Left colon (tissue), 2 donors: ENCODE results near the gene TYW1. TPM values are rescaled to one million over a fixed set of nuclear protein-coding genes. Genes with fewer than 3 reads are reported as not detected.
"Not testable (repeated sequence)": the region's sequence is repeated elsewhere in the genome, so short reads cannot be mapped to it uniquely, and the experiment has no call there.

Experiments
- ATAC-seq: fragments of 200-7000 bp; cut with Tn5 transposase; one replicate; pipeline ENCODE4 v1.9.1; 2020; ENCODE audit warnings: mild to moderate bottlenecking, moderate library complexity
- DNase-seq, 2 donors: peaks; one replicate each; pipeline ENCODE4 v3.0.0-alpha.2; 2020
- intact Hi-C, 2 donors: fragments of 100-400 bp; cut with DNase I in 1 of 2; cut with micrococcal nuclease in 1 of 2; formaldehyde crosslinking; loops; one replicate each; pipeline versions ENCODE4 v1.11.2 to v1.14.0; 2022; cut with DNase I, micrococcal nuclease
- total RNA-seq, 2 donors: library from RNA; stranded (reverse); fragmentation: NEBNext Ultra II Directional; extraction: Animal tissue kit (Norgen Biotek cat#: 25700); gene quantifications; one replicate each; pipeline ENCODE4 v1.2.1, GENCODE V29; 2021
- donor health status: DM: no; HTN: no; CAD: no.
- donor health status: DM: yes; HTN: yes; CAD: no.

Gene TYW1
- total RNA-seq, 2 donors from 2014 or later = 16.1 to 17.9 TPM

DNA sequence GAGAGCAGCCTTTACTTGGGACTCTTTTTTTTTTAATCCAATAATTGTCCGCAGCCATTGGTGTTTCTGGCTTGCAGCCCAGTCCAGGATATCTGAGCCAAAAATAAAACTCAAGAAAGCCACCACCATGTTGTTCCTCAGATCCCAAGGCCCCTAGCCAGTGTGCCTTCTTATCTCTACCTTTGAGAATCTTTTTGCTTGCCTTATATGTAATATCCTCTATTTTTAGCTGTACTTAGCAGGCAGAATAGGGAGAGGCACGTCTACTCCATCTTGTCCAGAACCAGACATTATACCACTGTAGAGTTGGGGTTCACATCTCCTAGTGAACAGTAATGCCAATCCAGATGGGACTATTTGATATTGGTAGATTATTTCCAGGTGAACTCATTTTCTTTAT lies 209.1 kb downstream of the TYW1 start:
- ATAC-seq, DNase-seq, intact Hi-C loops: not testable (repeated sequence)

DNA sequence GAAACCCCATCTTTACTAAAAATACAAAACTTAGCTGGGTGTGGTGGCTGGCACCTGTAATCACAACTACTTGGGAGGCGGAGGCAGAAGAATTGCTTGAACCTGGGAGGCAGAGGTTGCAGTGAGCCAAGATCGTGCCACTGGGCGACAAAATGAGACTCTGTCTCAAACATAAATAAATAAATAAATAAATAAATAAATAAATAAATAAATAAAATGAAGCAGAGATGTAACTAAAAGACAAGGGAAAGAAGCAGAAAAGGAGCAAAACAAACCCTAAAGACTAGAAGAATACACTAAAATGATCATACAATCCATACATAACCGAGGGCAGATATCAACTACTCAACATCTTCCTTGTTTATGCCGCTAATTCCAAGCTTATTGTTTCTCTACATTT lies 209.8 kb downstream of the TYW1 start:
- intact Hi-C loops = no loop called here
- DNase-seq (no peak), ATAC-seq (no peak)

DNA sequence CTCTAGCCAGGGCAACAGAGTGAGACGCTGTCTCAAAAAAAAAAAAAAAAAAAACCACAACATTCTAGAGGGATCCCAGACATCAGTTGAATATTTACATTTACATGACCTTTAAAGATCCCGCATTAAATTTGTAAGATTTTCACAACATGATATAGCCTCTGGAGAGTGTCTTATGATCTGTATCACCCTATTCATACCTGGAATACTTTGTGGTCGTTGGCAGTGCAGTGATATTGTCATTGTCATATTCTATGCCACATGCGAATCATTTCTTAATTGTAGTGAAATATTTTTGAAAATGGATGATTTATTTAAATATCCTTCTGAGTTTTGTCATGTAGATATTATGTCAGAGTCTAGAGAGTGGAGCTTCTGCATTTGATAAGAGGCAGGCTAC lies 212.0 kb downstream of the TYW1 start:
- DNase-seq, ATAC-seq, intact Hi-C loops: not testable (repeated sequence)

- ATAC-seq = no peak
Measured at GRCh38 chr7:67209256-67209655, 212.6 kb downstream of the TYW1 start.

DNA sequence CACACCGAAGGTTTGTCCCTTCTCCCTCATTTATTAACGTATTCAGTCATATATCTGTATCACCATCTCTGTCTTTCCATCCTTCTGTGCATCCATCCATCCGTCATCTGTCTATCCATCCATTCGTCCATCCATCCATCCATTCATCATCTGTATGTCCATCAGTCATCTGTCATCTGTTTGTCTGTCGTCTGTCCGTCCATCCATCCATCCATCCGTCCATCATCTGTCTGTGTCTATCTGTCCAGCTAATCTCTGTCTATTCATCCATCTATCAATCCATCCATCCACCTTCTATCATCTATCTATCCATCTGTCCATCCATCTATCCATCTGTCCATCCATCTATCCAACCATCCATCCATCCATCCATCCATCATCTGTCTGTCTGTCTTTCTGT lies 213.9 kb downstream of the TYW1 start:
- ATAC-seq = no peak
- DNase-seq = no peak
- intact Hi-C loops = no loop called here

More at GRCh38 chr7:67209256-67209655, 212.6 kb downstream of the TYW1 start:
- intact Hi-C loops = no loop called here
- no peak for DNase-seq

DNA sequence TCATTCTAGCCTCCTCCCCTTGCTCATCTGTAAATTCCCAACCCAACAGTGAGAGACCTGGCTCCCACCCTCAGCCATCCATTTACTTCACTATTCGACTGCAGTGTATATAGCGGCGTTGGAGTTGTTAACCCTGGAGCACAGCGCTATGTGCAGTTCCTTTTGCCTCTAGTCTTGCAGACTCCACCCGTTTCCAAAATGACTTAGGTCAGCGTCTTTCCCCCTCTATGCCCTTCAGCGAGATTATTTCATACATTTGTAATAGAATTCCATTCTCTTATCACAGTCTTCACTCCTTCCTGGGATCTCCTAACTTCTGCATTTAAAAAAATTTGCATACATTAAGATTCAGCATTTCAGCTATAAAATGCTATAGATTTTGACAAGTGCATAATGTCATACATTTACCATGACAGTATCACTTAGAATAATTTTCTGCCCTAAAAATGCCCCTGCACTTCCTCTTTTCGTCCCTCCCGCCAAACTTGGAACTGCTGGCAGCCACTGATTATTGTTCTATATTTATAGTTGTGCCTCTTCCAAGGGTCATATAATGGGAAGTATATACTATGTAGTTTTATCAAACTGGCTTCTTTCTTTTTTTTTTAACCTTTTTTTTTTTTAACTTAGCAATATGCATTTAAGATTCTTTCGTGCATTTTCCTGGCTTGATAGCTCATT lies 215.2 kb downstream of the TYW1 start:
- intact Hi-C loops, DNase-seq: not testable (repeated sequence)
- peak; percentile 48 for ATAC-seq

DNA sequence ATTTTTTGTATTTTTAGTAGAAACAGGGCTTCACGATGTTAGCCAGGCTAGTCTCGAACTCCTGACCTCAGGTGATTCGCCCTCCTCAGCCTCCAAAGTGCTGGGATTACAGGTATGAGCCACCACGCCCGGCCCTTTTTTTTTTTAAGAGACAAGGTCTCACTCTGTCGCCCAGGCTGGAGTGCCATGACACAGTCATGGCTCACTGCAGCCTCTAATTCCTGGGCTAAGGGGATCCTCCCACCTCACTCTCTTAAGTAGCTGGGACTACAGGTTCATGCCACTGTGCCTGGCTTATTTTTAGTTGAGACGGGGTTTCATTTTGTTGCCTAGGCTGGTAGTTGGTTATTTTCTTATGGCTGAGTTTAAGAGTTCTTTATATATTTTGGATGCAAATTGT lies 216.4 kb downstream of the TYW1 start:
- DNase-seq, ATAC-seq, intact Hi-C loops: not testable (repeated sequence)

- intact Hi-C loops, DNase-seq, ATAC-seq: not testable (repeated sequence)
Measured at GRCh38 chr7:67223551-67223950, 226.9 kb downstream of the TYW1 start.

DNA sequence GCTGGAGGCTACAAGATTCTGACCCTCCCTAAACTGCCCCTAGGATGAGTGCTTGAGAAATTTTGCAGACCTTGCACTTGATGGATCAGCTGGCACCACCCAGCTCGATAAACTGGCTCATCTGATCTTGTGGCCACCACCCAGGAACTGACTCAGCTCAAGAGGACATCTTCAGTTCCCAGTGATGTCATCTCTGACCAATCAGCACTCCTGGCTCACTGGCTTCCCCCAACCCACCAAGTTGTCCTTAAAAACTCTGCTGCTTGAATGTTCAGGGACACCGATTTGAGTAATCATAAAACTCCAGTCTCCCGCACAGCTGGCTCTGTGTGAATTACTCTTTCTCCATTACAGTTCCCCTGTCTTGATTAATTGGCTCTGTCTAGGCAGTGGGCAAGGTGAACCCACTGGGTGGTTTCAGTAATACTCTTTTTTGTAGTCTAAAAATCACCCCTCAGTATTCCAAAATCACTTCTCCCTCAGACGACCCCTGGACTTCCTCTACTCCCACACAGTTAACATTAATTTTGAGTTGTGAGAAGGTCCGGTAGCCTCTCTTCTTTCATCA lies 229.8 kb downstream of the TYW1 start:
- ATAC-seq, intact Hi-C loops, DNase-seq: not testable (repeated sequence)

GRCh38 chr7:67226967-67227366 lies 230.3 kb downstream of the TYW1 start:
- ATAC-seq, DNase-seq, intact Hi-C loops: not testable (repeated sequence)

- DNase-seq, intact Hi-C loops, ATAC-seq: not testable (repeated sequence)
Measured at GRCh38 chr7:67229018-67229417, 232.4 kb downstream of the TYW1 start.

DNA sequence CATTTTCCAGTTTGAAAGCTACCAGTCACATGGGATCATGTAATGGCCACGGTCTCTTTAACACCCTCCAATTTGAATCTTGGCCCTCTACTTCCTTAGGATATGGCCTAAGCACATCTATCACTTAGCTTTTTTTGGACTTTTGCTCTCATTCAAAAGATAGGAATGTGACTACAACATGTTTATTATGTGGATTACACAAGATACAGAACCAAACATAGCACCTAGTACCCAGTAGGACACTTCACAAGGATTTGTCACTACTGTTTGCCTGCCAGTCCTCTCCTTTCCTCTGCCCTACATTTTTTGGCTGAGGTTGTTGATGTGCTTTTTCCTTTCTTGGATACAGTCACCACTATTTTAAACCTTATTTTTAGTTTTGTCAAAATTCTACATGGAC lies 233.4 kb downstream of the TYW1 start:
- intact Hi-C loops, DNase-seq, ATAC-seq: not testable (repeated sequence)

DNA sequence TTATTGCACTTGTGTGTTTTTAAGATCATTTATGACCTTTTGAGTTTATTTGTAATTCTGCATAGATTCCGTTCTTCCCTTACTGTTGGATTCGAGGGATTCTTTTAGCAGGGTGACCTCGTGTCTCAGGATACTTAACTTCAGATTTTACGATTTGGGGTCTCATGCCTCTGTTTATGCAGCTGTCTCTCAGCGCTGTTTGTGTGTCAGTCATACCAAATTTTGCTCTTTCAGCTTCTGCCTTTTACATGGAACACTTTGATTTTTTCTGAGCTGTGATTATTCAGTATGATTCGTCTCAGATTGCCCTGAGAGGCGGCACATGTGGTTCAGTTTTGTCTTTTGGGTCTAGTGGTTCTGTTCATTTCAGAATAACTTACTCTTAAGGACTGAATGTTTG lies 236.9 kb downstream of the TYW1 start:
- DNase-seq, intact Hi-C loops, ATAC-seq: not testable (repeated sequence)

DNA sequence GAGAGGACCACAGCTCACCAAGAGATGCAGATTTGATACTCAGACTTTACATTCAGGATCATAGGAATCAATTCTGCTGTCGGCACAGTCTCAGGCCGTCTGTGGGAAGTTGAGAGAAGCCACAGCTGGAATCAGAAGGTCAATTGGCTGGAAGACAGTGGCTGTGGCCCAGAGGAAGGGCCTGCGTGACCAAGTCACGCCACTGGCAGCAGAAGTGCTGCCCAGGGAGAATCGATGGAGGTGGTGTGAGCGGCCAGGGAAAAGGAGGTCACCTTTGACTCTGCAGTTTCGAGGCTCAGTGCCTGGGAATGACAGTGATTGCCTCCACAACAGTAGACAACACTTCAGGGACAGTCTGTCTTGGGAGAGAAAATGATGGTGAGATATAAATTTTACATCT lies 239.6 kb downstream of the TYW1 start:
- intact Hi-C loops, ATAC-seq, DNase-seq: not testable (repeated sequence)

- not testable (repeated sequence) for DNase-seq, ATAC-seq
Measured at GRCh38 chr7:67242871-67243270, 246.2 kb downstream of the TYW1 start.

DNA sequence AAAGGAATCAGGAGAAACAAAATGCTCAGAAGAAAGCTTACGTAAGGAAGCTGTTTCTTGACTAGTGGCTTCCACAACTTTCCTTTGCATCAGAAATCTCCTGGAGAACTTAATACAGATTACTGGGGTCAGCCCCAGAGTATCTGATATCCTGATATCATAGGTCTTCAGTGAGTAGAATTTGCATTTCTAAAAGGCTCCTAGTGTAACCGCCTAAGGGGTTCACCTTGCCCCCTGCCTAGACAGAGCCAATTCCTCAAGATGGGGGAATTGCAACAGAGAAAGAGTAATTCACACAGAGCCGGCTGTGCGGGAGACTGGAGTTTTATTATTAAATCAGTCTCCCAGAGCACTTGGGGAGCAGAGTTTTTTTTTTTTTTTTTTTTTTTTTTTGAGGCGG lies 251.7 kb downstream of the TYW1 start:
- intact Hi-C loops, DNase-seq, ATAC-seq: not testable (repeated sequence)

More at GRCh38 chr7:67242871-67243270, 246.2 kb downstream of the TYW1 start:
- intact Hi-C loops = not testable (repeated sequence)

DNA sequence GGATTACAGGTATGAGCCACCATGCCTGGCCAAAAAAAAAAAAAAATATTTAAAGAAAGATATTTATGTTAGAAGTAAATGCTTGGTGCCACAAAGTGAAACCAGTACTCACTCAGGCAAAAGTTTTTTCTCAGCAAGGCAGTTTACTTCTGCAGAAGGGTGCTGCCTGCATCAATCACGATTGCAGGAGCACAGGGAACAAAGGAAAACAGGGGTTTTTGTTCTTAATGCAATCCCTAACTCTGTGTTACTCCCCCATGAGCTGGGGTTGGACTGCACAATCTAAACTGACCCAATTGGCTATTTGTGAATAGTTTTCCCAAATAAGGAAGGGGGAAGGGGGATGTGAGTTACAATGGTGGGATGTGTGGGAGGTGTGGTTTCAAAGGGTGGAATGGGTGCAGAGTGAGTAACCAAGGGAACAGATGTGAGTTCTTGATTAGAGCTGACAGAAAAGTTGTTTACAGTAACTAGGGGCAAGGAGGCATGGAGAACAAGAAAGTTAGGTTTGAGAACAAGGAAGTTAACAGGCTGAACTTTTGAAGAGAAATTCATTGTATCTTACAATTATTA lies 255.4 kb downstream of the TYW1 start:
- intact Hi-C loops = no loop called here
- no peak for ATAC-seq
- DNase-seq = no peak

DNA sequence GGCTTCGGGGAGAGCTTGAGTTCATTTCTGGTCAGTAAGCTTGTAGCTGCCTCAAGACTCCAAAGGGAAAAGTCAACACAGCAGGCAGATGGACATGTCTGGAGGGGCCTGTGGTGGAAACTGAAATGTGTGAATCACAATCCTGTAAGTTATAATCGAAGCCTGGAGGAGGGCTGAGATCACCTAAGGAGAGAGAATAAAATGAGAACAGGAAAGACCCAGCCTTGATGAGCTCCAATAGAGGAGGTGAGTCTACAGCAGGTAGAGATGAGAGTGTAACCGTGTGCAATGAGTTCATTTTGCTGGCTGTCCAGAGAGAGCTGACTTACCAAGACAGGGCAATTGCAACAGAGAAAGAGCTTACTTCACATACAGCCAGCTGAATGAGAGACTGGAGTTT lies 258.4 kb downstream of the TYW1 start:
- intact Hi-C loops, ATAC-seq, DNase-seq: not testable (repeated sequence)

GRCh38 chr7:67257779-67258178 lies 261.1 kb downstream of the TYW1 start:
- DNase-seq, ATAC-seq, intact Hi-C loops: not testable (repeated sequence)

GRCh38 chr7:67259363-67259762 lies 262.7 kb downstream of the TYW1 start:
- ATAC-seq, intact Hi-C loops, DNase-seq: not testable (repeated sequence)
